Subcutaneous abdominal adipose tissue (tissue), 5 donors: ENCODE measurements around the gene SSB.
"Not testable (repeated sequence)": the region's sequence is repeated elsewhere in the genome, so short reads cannot be mapped to it uniquely, and the experiment has no call there.

ENCODE experiments used
- H3K27ac ChIP-seq: one replicate; pipeline ENCODE4 v1.7.0; 2013; ENCODE audit warnings: low read depth, mild to moderate bottlenecking, inconsistent platforms, low read length, moderate library complexity
- H3K27me3 ChIP-seq, 5 donors: one replicate each; pipeline ENCODE4 v1.7.0; 2013; ENCODE audit warnings: low read length in 5 of 5, inconsistent platforms in 1 of 5; ENCODE audit not compliant: control insufficient read depth in 5 of 5, insufficient read depth in 4 of 5
- H3K36me3 ChIP-seq, 5 donors: one replicate each; pipeline ENCODE4 v1.7.0; 2013; ENCODE audit warnings: low read length in 5 of 5; ENCODE audit not compliant: control insufficient read depth in 5 of 5, insufficient read depth in 5 of 5
- H3K4me1 ChIP-seq, 5 donors: one replicate each; pipeline ENCODE4 v1.7.0; 2013; ENCODE audit warnings: low read length in 5 of 5, mild to moderate bottlenecking in 3 of 5, moderate library complexity in 1 of 5; ENCODE audit not compliant: control insufficient read depth in 5 of 5, insufficient read depth in 5 of 5
- H3K4me3 ChIP-seq, 5 donors: one replicate each; pipeline ENCODE4 v1.7.0; 2013; ENCODE audit warnings: low read length in 5 of 5, low read depth in 1 of 5
- H3K9ac ChIP-seq, 5 donors: one replicate each; pipeline ENCODE4 v1.7.0; 2013; ENCODE audit warnings: low read length in 5 of 5, mild to moderate bottlenecking in 4 of 5, moderate library complexity in 3 of 5
- H3K9me3 ChIP-seq, 5 donors: one replicate each; pipeline ENCODE4 v1.7.0; 2013; ENCODE audit warnings: low read length in 5 of 5; ENCODE audit not compliant: control insufficient read depth in 5 of 5
- donor health status: healthy.
- donor health status: healthy.
- donor health status: healthy.
- donor health status: healthy.
- donor health status: healthy.

Gene SSB

DNA sequence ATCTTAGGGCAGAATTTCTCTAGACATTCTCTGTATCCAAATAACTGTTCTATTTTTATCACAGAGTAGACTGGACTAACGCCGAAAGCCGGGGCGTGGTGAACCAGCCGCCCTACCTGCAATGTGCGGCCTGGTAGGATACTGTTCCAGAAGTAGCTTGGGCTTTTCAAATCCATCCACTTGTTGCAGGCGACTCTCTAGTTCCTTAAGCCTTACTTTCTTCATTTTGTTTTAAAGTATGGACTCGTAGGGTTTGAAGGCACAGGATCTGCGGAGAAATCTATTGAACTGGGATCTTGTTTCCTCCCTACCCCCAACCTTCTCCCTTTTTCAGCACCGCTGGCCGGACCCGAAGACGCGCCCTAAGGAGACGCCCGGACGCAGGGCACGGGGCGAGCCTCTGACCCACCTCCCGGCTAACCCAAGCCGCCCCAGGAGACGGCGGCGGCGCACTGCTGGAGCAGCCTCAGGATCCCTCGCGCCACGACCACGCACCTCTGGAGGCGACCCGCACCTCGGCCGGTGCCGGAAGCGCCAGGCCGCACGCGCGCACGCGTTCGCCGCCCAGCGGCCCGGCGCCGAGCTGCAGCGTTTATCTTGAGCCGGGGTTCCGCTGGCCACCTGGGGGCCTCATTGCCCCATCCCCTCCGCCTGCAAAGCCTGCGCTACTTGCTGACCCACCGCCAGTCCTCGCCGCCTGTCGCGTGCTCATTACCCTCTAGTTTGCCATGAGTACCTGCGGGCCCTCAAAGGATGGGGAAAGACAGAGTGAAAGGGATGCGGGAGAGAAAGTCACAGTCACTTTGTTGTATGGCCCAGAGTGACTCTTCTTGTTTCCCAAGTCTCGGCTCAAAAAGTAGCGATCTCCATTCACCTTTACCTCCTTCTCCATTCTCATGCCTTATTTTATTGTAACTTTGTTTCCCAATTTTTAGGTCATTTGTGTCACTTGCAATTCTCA is 26.0 kb downstream of the SSB start, which contains the start of gene METTL5:
TSS of gene METTL5 (minus strand) at position 533 of the 961 bp plus-strand sequence. CDS start at position 225, 308 bp downstream.
- Histone ChIP-seq H3K36me3 (peaks cover 0 to 4% (median 0%) of the 10 kb centered on the region in 5 donors), H3K27me3 (no peaks in the 10 kb centered on the region), H3K27ac (peak within 1 kb of the TSS; percentile 84), H3K4me3 (peak within 1 kb of the TSS; percentile 77 to 90 (median 86)), H3K4me1 (peaks cover 5 to 49% (median 43%) of the 10 kb centered on the region in 5 donors), H3K9ac (peak within 1 kb of the TSS; percentile 78 to 96 (median 92)), H3K9me3 (no peaks in the 10 kb centered on the region)

DNA sequence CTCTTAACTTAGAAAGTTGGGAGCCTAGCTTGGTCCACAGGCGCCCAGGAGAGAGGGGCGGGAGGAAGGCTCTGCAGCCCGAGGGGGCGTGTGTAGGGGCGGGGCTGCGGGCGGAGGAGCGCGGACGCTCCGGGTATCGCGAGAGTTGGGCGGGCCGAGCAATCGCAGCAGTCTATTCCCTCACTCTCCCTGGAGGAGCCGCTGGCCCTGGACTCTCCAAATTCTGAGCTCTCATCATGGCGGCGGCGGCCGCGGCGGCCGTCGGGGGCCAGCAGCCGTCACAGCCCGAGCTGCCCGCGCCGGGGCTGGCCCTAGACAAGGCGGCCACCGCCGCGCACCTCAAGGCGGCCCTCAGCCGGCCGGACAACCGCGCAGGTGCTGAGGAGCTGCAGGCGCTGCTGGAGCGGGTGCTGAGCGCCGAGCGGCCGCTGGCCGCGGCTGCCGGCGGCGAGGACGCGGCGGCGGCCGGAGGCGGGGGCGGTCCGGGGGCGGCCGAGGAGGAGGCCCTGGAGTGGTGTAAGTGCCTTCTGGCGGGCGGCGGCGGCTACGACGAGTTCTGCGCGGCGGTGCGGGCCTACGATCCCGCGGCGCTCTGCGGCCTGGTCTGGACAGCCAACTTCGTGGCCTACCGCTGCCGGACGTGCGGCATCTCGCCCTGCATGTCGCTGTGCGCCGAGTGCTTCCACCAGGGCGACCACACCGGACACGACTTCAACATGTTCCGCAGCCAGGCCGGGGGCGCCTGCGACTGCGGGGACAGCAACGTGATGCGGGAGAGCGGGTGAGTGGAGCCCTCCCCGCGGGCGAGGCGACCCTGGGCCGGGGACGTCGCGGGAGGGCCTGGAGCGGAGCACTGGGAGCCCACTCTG is 28.8 kb downstream of the SSB start, which contains the start of gene UBR3:
TSS of gene UBR3 (plus strand) at position 183 of the 869 bp plus-strand sequence. CDS start at position 237, 54 bp downstream.
- Histone ChIP-seq H3K27ac (peak within 1 kb of the TSS; percentile 86), H3K4me3 (peak within 1 kb of the TSS; percentile 83 to 97 (median 92)), H3K9me3 (no peaks in the 10 kb centered on the region), H3K36me3 (no peaks in the 10 kb centered on the region), H3K4me1 (peaks cover 5 to 61% (median 58%) of the 10 kb centered on the region in 5 donors), H3K27me3 (no peaks in the 10 kb centered on the region), H3K9ac (peak within 1 kb of the TSS; percentile 22 to 96 (median 94))

DNA sequence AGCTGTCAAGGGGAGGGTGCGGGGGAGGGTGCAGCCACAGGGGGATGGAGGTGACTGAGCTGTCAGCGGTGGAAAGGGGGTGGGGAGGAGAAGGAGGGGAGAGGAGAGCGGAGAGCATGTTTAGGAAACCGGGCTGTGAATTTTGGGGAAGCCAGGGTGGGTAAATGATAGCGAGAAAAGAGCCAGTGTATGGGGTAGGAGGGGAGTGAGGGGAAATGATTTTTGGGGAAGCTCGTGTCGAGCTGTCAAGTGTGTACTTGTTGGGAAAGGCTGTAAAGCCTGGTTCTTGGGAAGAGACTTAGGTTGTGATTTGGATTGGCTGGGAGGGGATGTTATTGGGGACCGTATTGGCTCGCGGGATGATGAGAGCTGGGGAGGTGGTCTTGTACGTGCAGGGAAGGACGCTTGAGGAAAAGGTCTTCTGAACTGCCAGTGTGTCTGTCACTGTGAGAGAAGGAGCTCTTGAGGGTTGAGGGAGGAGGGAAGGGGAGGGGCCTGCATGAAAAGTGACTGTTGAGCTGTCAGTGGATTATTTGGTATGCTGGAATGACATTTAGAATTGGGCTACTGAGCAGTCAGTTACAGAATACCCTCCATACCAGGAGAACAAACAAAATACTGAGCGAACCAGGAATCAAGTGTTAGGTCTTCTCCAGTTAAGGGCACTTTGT is 29.6 kb downstream of the SSB start:
- no peaks in the 10 kb centered on the region for H3K9me3 ChIP-seq
- H3K36me3 ChIP-seq: no peaks in the 10 kb centered on the region
- peak overlapping the region; percentile 22 to 96 (median 94) for H3K9ac ChIP-seq
- H3K4me3 ChIP-seq: peak overlapping the region; percentile 83 to 97 (median 92)
- H3K4me1 ChIP-seq: peaks cover 5 to 54% (median 50%) of the 10 kb centered on the region in 5 donors
- no peaks in the 10 kb centered on the region for H3K27me3 ChIP-seq
- H3K27ac ChIP-seq: peak overlapping the region; percentile 86

DNA sequence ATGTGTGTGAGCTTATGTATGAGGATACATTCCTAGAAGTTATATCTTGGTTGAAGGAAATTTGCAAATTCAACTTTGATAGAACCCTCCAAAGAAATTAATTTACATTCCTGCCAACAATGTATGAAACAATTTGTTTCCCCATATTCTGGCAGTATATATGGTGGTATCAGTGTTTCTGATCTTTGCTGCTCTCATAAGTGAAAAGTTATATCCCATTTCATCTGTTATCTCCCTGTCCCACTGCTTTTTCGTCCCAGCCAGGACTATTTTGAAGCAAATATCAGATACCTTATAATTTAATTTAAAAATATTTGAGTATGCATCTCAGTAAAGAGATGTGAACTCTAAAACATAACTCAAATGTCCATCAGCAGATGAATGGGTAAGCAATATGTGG is 35.7 kb downstream of the SSB start:
- H3K27ac ChIP-seq: no peak overlapping the region
- no peak overlapping the region for H3K9ac ChIP-seq
- H3K27me3 ChIP-seq: no peaks in the 10 kb centered on the region
- no peak overlapping the region for H3K4me3 ChIP-seq
- H3K9me3 ChIP-seq: no peaks in the 10 kb centered on the region
- H3K36me3 ChIP-seq: no peaks in the 10 kb centered on the region
- peaks cover 0 to 46% (median 24%) of the 10 kb centered on the region in 5 donors for H3K4me1 ChIP-seq

DNA sequence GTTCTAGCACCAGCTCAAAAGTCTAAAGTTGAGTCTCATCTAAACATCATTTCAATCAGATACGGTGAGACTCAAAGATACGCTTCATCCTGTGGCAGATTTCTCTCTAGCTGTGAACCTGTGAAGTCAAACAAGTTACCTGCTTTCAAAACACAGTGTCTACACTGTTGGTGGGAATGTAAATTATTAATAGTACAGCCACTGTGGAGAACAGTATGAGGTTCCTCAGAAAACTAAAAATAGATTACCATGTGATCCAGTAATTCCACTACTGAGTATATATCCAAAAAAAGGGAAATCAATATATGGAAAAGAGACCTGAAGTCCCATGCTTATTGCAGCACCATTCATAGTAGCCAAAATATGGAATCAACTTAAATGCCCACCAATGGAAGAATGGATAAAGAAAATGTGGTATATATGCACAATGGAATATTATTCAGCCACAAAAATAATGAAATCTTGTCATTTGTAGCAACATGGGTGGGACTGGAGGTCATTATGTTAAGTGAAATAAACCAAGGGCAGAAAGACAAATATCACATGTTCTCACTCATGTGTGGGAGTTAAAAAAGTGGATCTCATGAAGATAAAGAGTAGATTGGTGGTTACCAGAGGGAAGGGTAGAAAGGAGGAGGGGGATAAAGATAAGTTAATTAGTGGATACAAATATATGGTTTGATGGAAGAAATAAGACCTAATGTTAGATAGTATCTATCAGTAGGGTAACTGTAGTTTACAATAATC is 40.2 kb downstream of the SSB start:
- no peaks in the 10 kb centered on the region for H3K27me3 ChIP-seq
- H3K27ac ChIP-seq: no peak overlapping the region
- H3K36me3 ChIP-seq: peaks cover 0 to 9% (median 0%) of the 10 kb centered on the region in 5 donors
- peaks cover 0 to 34% (median 27%) of the 10 kb centered on the region in 5 donors for H3K4me1 ChIP-seq
- H3K4me3 ChIP-seq: no peak overlapping the region
- H3K9ac ChIP-seq: no peak overlapping the region
- no peaks in the 10 kb centered on the region for H3K9me3 ChIP-seq

DNA sequence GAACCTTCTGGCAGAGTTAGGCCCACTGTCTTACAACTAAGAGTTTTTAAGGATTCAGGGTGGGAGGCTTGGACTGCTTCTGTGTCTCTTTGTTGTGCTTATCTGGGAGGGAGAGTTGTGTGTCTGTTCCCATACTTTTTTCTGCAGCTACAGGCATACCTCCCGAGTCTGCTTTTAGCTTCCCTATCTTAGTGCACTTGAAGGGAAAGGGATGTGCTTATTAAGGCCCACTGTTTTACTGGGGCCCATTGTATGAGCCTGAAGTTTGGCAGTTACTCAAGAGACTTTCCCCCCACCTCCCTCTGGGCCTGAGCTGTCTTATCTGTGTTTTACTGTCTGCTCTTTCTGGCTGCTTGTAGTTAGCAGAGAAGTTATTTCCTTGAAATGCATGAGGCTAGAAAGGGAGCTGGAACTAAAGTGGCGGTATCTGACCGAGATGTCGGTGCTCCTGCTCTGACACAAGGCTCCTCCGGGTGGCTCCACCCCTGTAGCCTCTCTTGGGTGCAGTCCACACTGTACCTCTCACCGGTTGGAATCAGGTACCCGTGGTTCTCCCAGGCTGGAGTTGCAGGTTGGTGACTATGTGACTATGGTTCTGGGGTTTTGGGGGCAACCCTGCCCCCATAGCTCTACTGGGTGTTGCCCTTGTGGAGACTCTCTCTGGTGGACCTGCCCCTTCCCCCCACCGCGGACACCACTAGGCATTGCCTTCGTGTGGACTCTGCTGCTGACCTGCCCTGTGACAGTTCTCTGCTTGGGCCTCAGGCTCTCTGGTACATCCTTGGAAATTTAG is 41.5 kb downstream of the SSB start:
- Histone ChIP-seq H3K27ac (no peak overlapping the region), H3K4me1 (peaks cover 0 to 28% (median 27%) of the 10 kb centered on the region in 5 donors), H3K4me3 (no peak overlapping the region), H3K9me3 (no peaks in the 10 kb centered on the region), H3K36me3 (peaks cover 0 to 9% (median 0%) of the 10 kb centered on the region in 5 donors), H3K27me3 (no peaks in the 10 kb centered on the region), H3K9ac (peak overlapping the region in 1 of 5 donors; percentile 11)

DNA sequence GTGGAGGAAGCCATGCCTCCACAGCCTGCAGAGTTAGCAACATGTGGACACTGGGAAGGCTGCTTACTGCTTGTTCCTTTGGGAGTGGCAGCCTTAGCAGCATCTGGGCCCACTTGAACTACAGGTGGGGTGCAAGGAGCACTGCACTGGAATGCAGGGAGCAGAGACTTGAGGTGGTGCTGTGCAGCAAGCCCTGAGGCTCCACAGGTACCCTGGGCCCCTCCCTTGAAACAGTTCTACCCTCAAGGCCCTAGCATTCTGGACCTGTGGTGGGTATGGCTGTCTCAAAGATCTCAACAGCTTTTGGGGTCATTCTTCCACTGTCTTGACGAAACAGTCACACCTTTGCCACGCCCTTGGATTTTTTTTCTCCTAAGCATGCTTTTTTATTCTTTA is 42.1 kb downstream of the SSB start:
- Histone ChIP-seq H3K27ac (no peak overlapping the region), H3K9me3 (no peaks in the 10 kb centered on the region), H3K4me3 (no peak overlapping the region), H3K4me1 (peaks cover 0 to 28% (median 25%) of the 10 kb centered on the region in 5 donors), H3K9ac (peak overlapping the region in 1 of 5 donors; percentile 11), H3K36me3 (peaks cover 0 to 9% (median 0%) of the 10 kb centered on the region in 5 donors), H3K27me3 (no peaks in the 10 kb centered on the region)

DNA sequence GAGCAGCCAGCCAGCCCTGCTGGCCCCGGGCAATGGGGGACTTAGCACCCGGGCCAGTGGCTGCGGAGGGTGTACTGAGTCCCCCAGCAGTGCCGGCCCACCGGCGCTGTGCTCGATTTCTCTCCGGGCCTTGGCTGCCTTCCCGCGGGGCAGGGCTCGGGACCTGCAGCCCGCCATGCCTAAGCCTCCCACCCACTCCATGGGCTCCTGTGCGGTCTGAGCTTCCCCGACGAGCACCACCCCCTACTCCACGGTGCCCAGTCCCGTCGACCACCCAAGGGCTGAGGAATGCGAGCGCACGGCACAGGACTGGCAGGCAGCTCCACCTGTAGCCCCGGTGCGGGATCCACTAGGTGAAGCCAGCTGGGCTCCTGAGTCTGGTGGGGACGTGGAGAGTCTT is 43.0 kb downstream of the SSB start:
- not testable (repeated sequence) for H3K36me3 ChIP-seq, H3K27me3 ChIP-seq, H3K9me3 ChIP-seq, H3K9ac ChIP-seq, H3K27ac ChIP-seq, H3K4me3 ChIP-seq
- H3K4me1 ChIP-seq: peaks cover 0 to 28% (median 25%) of the 10 kb centered on the region in 5 donors
